Testis (tissue), 3 donors: ENCODE data around the gene ADAP1. TPM values are rescaled to one million over a fixed set of nuclear protein-coding genes. Genes with fewer than 3 reads are reported as not detected.

Source experiments
- DNase-seq: peaks from one replicate; pipeline ENCODE4 v3.0.0-alpha.2; 2019
- H3K27ac ChIP-seq, 2 donors: fragments of 200-600 bp; sonication (generic); one replicate each; pipeline ENCODE4 v1.5.1; 2019
- H3K27me3 ChIP-seq: fragments of 200-600 bp; sonication (generic); one replicate; pipeline ENCODE4 v1.5.1; 2019
- H3K36me3 ChIP-seq: fragments of 200-600 bp; sonication (generic); one replicate; pipeline ENCODE4 v1.5.1; 2017; ENCODE audit warnings: low read depth; ENCODE audit errors: missing control alignments
- H3K4me1 ChIP-seq: fragments of 200-600 bp; sonication (generic); one replicate; pipeline ENCODE4 v1.5.1; 2019
- H3K4me3 ChIP-seq, 2 donors: fragments of 200-600 bp; sonication (generic); one replicate each; pipeline ENCODE4 v1.5.1; 2017 to 2019
- H3K9me3 ChIP-seq: fragments of 200-600 bp; sonication (generic); one replicate; pipeline ENCODE4 v1.5.1; 2017
- CTCF ChIP-seq, 3 experiments: fragments of 450-650 bp in 2 of 3; fragments of 200-600 bp in 1 of 3; sonication (generic) in 1 of 3; IDR thresholded peaks; one replicate each; pipeline ENCODE4 v1.5.1; 2016 to 2019; ENCODE audit warnings: antibody characterized with exemption in 3 of 3, mild to moderate bottlenecking in 2 of 3, moderate library complexity in 1 of 3
- POLR2A ChIP-seq: fragments of 450-650 bp; IDR thresholded peaks from one replicate; pipeline ENCODE4 v1.6.1; 2017; ENCODE audit warnings: antibody characterized with exemption, mild to moderate bottlenecking, moderate library complexity
- WGBS, 2 donors: methylation state at CpG; one replicate each; pipeline ENCODE4 v1.1.5; 2018; 5-methylcytosine and 5-hydroxymethylcytosine counted together
- intact Hi-C: fragments of 100-400 bp; cut with DNase I; formaldehyde crosslinking; loops from one replicate; pipeline ENCODE4 v1.15.1; 2023; ENCODE audit warnings: low total_unique reads
- polyA plus RNA-seq: library from polyadenylated mRNA; stranded (reverse); fragments of 350-450 nt; fragmentation: Illumina TruSeq; extraction: RNeasy Lipid Tissue Mini Kit (QIAGEN cat#74804); gene quantifications from one replicate; pipeline ENCODE4 v1.2.3, GENCODE V29; 2014; ENCODE audit warnings: low read depth, low replicate concordance; ENCODE audit not compliant: insufficient read depth
- total RNA-seq, 2 donors: library from RNA; depleted of rRNA; stranded (reverse); fragments of >200 nt; gene quantifications; one replicate each; pipeline ENCODE4 v1.2.3, GENCODE V29; 2016

ADAP1 gene
- total and polyA plus RNA-seq, 3 donors from 2014 or later = 2.4 to 10.9 (median 6.1) TPM

GRCh38 chr7:857661-858060 is 96.8 kb downstream of the ADAP1 start:
- DNase-seq = no peak
- no peaks in the 10 kb centered on the region for H3K4me1 ChIP-seq
- H3K36me3 ChIP-seq = no peaks in the 10 kb centered on the region
- no peaks in the 10 kb centered on the region for H3K27me3 ChIP-seq
- 83 to 84% methylated on average over 9 of the region's 9 CpGs for WGBS, 2 donors
- H3K27ac ChIP-seq = no peak overlapping the region
- H3K4me3 ChIP-seq = no peak overlapping the region
- no peak for TF ChIP-seq POLR2A
- TF ChIP-seq CTCF (IDR thresholded peaks at IDR 0.05) = no peak
- H3K9me3 ChIP-seq = no peaks in the 10 kb centered on the region
- intact Hi-C loops = no loop called here

- no peak overlapping the region for H3K4me3 ChIP-seq
- no peaks in the 10 kb centered on the region for H3K36me3 ChIP-seq
- no peak for TF ChIP-seq CTCF (IDR thresholded peaks at IDR 0.05)
- TF ChIP-seq POLR2A = no peak
- WGBS, 2 donors = 92 to 96% methylated on average over 4 to 30 of the region's 30 CpGs
- no peak overlapping the region for H3K27ac ChIP-seq
- H3K9me3 ChIP-seq = no peaks in the 10 kb centered on the region
- DNase-seq = no peak
- no peaks in the 10 kb centered on the region for H3K27me3 ChIP-seq
- intact Hi-C loops = no loop called here
- H3K4me1 ChIP-seq = no peaks in the 10 kb centered on the region
Observed at GRCh38 chr7:856444-857095, 97.9 kb downstream of the ADAP1 start.

- no peak overlapping the region for H3K4me3 ChIP-seq
- intact Hi-C loops = no loop called here
- H3K36me3 ChIP-seq = no peaks in the 10 kb centered on the region
- no peaks in the 10 kb centered on the region for H3K27me3 ChIP-seq
- no peaks in the 10 kb centered on the region for H3K4me1 ChIP-seq
- DNase-seq = no peak
- no peaks in the 10 kb centered on the region for H3K9me3 ChIP-seq
- H3K27ac ChIP-seq = no peak overlapping the region
- TF ChIP-seq POLR2A = no peak
- TF ChIP-seq CTCF (IDR thresholded peaks at IDR 0.05) = no peak
- 88 to 91% methylated on average over 11 to 29 of the region's 29 CpGs for WGBS, 2 donors
Observed at GRCh38 chr7:855686-856369, 98.7 kb downstream of the ADAP1 start.

- intact Hi-C loops = no loop called here
- no peaks in the 10 kb centered on the region for H3K36me3 ChIP-seq
- no peak for TF ChIP-seq CTCF (IDR thresholded peaks at IDR 0.05)
- no peak for TF ChIP-seq POLR2A
Observed at GRCh38 chr7:854118-854775, 100.2 kb downstream of the ADAP1 start.

More at GRCh38 chr7:854118-854775, 100.2 kb downstream of the ADAP1 start:
- Histone ChIP-seq H3K4me1 (no peaks in the 10 kb centered on the region), H3K27ac (no peak overlapping the region), H3K4me3 (no peak overlapping the region), H3K9me3 (no peaks in the 10 kb centered on the region), H3K27me3 (no peaks in the 10 kb centered on the region)
- no peak for DNase-seq
- WGBS, 2 donors = 94 to 97% methylated on average over 23 to 32 of the region's 32 CpGs
